BJ (cell line): ENCODE measurements around the gene UMAD1. TPM values are rescaled to one million over a fixed set of nuclear protein-coding genes. Genes with fewer than 3 reads are reported as not detected.
"Not testable (repeated sequence)": the region's sequence is repeated elsewhere in the genome, so short reads cannot be mapped to it uniquely, and the experiment has no call there.

Experiments used
- CTCF ChIA-PET: fragments of 350-600 bp; formaldehyde crosslinking; extraction: SDS; loops from one replicate; lab custom pipeline; 2021; ENCODE audit warnings: antibody characterized with exemption, inconsistent platforms; lab: Yijun Ruan, JAX
- POLR2A ChIA-PET: fragments of 300-600 bp; sonication (Branson Sonifier 250); formaldehyde crosslinking; extraction: SDS; loops from one replicate; lab custom pipeline; 2021; ENCODE audit warnings: antibody characterized with exemption; lab: Charles Lee
- DNase-seq: peaks from one replicate; pipeline ENCODE4 v3.0.0-alpha.2; 2011; ENCODE audit warnings: low read depth
- H3K27me3 ChIP-seq: 2 replicates; pipeline ENCODE4 v1.6.0; 2011; ENCODE audit warnings: low read length; ENCODE audit not compliant: control insufficient read depth, insufficient read depth
- H3K36me3 ChIP-seq: 2 replicates; pipeline ENCODE4 v1.5.1; 2011; ENCODE audit warnings: low read length; ENCODE audit not compliant: control insufficient read depth, insufficient read depth
- H3K4me3 ChIP-seq: 2 replicates; pipeline ENCODE4 v1.5.1; 2011; ENCODE audit warnings: low read depth, mild to moderate bottlenecking, control low read depth, low read length
- polyA plus RNA-seq: library from polyadenylated mRNA; depleted of rRNA; stranded (reverse); fragments of >200 nt; gene quantifications from 2 replicates; pipeline ENCODE4 v1.2.3, GENCODE V29; 2011
- TF ChIP-seq, protein P1 (sequence below): IDR thresholded peaks from 2 replicates; pipeline ENCODE4 v1.5.1; 2011; ENCODE audit warnings: low read depth, mild to moderate bottlenecking, control low read depth, inconsistent platforms, low read length, moderate library complexity; ENCODE audit not compliant: insufficient read depth

Gene UMAD1
- polyA plus RNA-seq, 1 experiment = 10.1 TPM

DNA sequence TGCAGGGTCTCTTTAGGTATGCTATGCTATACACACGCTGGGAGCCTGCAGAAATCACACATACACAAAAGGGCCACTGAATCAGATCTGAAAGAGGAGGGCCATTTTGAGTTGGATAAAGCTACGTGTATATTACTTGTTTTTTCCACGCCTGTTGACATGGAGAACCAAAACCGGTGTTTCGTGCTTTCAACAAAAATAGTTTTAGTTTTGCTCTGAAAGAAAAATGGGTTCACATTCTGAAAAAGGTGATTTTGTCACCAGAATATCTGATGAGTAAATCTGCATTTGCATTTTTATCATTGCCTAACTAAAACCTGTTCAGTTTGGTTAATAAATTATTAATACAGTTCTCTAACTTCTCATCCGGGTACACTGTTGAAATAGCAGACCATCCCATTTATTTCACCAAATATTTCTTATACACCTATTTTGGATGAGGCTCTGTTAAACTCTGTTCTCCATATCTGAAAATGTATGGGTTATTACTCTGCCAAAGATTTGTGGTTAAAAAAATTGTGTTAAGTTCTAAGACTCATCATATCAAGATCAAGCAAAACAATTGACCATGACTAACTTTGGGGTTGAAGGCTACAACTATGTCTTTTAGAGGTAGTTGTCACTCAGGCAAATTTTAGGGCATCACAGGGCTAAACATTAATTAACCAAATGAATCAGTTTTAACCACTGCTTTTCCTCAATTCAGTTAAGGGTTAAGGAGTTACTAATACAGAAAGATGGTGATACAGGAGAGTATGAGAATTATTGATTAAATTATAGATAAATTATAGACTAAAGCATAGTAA, 179.1 kb downstream of the UMAD1 start:
- no peak overlapping the region for H3K4me3 ChIP-seq
- no peak for DNase-seq
- H3K27me3 ChIP-seq = no peaks in the 10 kb centered on the region
- ChIA-PET CTCF (interaction anchor here (1.0 kb wide), 1 partner anchor 9 kb away, joined by 4 read pairs; no protein-coding TSS in a partner anchor), POLR2A (no interaction called here)
- TF ChIP-seq, protein P1, sequence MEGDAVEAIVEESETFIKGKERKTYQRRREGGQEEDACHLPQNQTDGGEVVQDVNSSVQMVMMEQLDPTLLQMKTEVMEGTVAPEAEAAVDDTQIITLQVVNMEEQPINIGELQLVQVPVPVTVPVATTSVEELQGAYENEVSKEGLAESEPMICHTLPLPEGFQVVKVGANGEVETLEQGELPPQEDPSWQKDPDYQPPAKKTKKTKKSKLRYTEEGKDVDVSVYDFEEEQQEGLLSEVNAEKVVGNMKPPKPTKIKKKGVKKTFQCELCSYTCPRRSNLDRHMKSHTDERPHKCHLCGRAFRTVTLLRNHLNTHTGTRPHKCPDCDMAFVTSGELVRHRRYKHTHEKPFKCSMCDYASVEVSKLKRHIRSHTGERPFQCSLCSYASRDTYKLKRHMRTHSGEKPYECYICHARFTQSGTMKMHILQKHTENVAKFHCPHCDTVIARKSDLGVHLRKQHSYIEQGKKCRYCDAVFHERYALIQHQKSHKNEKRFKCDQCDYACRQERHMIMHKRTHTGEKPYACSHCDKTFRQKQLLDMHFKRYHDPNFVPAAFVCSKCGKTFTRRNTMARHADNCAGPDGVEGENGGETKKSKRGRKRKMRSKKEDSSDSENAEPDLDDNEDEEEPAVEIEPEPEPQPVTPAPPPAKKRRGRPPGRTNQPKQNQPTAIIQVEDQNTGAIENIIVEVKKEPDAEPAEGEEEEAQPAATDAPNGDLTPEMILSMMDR = no peak
- H3K36me3 ChIP-seq = no peaks in the 10 kb centered on the region

DNA sequence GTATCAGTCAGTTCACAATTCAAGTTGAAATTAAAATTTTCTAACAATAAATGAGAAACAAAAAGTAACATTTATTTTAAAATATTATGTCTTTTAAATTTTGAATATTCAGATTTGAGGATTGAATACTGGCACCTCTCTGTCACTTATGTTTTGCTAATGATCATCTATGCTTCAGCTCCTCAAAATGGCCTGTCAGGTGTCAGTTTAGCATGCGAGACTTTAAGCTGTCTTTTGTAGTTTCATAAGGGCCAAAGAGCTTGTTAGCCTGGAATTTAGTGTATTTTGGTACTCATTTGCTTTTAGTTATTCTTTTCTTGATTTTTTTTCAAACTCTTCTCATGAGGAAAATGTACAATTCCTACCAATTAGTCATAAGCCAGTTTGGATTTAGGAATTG, 179.9 kb downstream of the UMAD1 start:
- POLR2A ChIA-PET = no interaction called here
- H3K27me3 ChIP-seq = no peaks in the 10 kb centered on the region
- no peaks in the 10 kb centered on the region for H3K36me3 ChIP-seq
- H3K4me3 ChIP-seq = no peak overlapping the region
- TF ChIP-seq, protein P1 = no peak
- CTCF ChIA-PET = interaction anchor here (1.0 kb wide), 2 partner anchors 8 to 9 kb away, joined by 3 to 4 read pairs; no protein-coding TSS in a partner anchor
- DNase-seq = no peak

DNA sequence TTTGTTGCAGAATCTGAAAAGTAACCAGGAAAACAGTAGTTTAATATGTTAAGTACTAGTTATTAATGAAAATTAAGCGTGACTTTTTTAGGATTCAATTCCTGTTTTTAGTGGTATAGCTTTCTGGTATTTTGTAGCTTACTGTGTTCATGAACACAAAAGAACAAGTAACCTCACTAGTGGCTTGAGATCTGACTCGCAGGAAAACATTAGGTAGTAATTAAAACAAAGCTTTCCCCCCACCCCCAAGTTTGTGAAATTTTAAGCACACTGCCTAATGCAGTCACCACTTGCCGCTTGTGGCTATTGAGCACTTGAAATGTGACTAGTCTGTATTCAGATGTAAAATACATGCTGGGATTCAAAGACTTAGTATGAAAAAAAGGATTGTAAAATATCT, 180.4 kb downstream of the UMAD1 start:
- Histone ChIP-seq H3K36me3 (no peaks in the 10 kb centered on the region), H3K4me3 (no peak overlapping the region), H3K27me3 (no peaks in the 10 kb centered on the region)
- ChIA-PET POLR2A (no interaction called here), CTCF (interaction anchor here (1.0 kb wide), 1 partner anchor 9 kb away, joined by 3 read pairs; no protein-coding TSS in a partner anchor)
- no peak for DNase-seq
- TF ChIP-seq, protein P1 = no peak

DNA sequence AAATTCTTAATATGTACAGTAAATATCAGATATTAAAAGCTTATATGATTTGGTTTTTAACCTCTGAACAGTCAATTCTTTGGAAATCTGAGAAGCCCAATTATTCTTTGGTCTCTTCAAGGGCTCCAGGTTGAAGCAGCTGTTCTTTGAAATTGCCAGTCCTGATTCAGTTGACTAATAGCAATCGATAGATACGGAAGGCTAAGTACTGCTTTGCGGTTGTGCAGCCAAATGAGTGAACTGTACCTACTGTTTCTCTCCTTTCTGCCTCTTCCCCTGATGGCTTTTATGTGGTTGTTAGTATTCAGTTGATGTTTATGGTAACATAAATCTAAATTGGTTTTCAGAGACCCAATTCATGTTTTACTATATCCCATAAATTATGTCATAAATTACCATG, 181.0 kb downstream of the UMAD1 start:
- POLR2A ChIA-PET = no interaction called here
- TF ChIP-seq, protein P1 = no peak
- H3K4me3 ChIP-seq = no peak overlapping the region
- CTCF ChIA-PET = no interaction called here
- DNase-seq = no peak
- no peaks in the 10 kb centered on the region for H3K36me3 ChIP-seq
- no peaks in the 10 kb centered on the region for H3K27me3 ChIP-seq

DNA sequence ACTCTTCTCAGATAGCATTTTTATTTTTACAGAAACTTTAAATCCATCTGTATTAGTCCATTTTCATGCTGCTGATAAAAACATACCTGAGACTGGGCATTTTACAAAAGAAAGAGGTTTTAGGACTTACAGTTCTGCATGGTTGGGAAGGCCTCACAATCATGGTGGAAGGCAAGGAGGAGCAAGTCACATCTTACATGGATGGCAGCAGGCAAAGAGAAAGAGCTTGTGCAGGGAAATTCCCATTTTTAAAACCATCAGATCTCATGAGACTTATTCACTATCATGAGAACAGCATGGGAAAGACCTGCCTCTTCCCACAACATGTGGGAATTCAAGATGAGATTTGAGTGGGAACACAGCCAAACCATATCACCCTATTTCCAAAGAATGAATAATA, 184.7 kb downstream of the UMAD1 start:
- DNase-seq, POLR2A ChIA-PET, CTCF ChIA-PET: not testable (repeated sequence)

More for the DNA sequence above, 184.7 kb downstream of the UMAD1 start:
- H3K36me3 ChIP-seq, H3K27me3 ChIP-seq, H3K4me3 ChIP-seq: not testable (repeated sequence)
